B cell (primary cell): ENCODE results near the gene PACSIN1. TPM values are rescaled to one million over a fixed set of nuclear protein-coding genes. Genes with fewer than 3 reads are reported as not detected.

Experiments
- ATAC-seq: fragments of 200-7000 bp; cut with Tn5 transposase; one replicate; pipeline ENCODE4 v1.10.0; 2021; ENCODE audit warnings: low read depth, mild to moderate bottlenecking, moderate number of reproducible peaks, moderate library complexity
- CTCF ChIA-PET: fragments of 350-600 bp; sonication (Branson Sonifier 250); formaldehyde crosslinking; loops from one replicate; lab custom pipeline; 2021; ENCODE audit warnings: antibody characterized with exemption, inconsistent platforms; lab: Charles Lee
- POLR2A ChIA-PET: fragments of 350-600 bp; sonication (Branson Sonifier 250); formaldehyde crosslinking; loops from one replicate; lab custom pipeline; 2021; ENCODE audit warnings: antibody characterized with exemption; lab: Charles Lee
- DNase-seq: peaks from one replicate; pipeline ENCODE4 v3.0.0; 2013
- H2AFZ ChIP-seq: 2 replicates; pipeline ENCODE4 v1.6.1; 2012; ENCODE audit warnings: mild to moderate bottlenecking, low read depth, low read length; ENCODE audit not compliant: insufficient read depth, poor library complexity, severe bottlenecking
- H3K27ac ChIP-seq, 2 donors: 1 replicate in 1 of 2; 2 replicates in 1 of 2; pipeline ENCODE4 v1.5.1; 2012 to 2013; ENCODE audit warnings: low read length in 2 of 2, mild to moderate bottlenecking in 2 of 2, moderate library complexity in 1 of 2
- H3K27me3 ChIP-seq, 4 experiments: fragments of 200-600 bp in 1 of 4; sonication (generic) in 1 of 4; replicated peaks in 1 of 4; 1 replicate in 2 of 4; 2 replicates in 2 of 4; pipeline versions ENCODE4 v1.6.1 to v1.7.0; 2013 to 2016; ENCODE audit warnings: low read length in 3 of 4, mild to moderate bottlenecking in 2 of 4, mixed read lengths in 1 of 4, moderate library complexity in 1 of 4; ENCODE audit not compliant: insufficient read depth in 4 of 4, control insufficient read depth in 3 of 4; ENCODE audit errors: control extremely low read depth in 1 of 4
- H3K36me3 ChIP-seq, 2 experiments: replicated peaks in 1 of 2; 1 replicate in 1 of 2; 2 replicates in 1 of 2; pipeline versions ENCODE4 v1.6.1 to v1.7.1; 2013; ENCODE audit warnings: low read length in 1 of 2; ENCODE audit not compliant: insufficient read depth in 2 of 2, control insufficient read depth in 1 of 2; ENCODE audit errors: control extremely low read depth in 1 of 2, extremely low read depth in 1 of 2
- H3K4me1 ChIP-seq, 2 donors: fragments of 200-600 bp in 1 of 2; sonication (generic) in 1 of 2; 1 replicate in 1 of 2; 2 replicates in 1 of 2; pipeline versions ENCODE4 v1.5.1 to v1.6.1; 2013 to 2017; ENCODE audit warnings: low read length in 2 of 2; ENCODE audit not compliant: control insufficient read depth in 2 of 2, insufficient read depth in 2 of 2
- H3K4me2 ChIP-seq: replicated peaks from 2 replicates; pipeline ENCODE3; 2012; ENCODE audit warnings: mild to moderate bottlenecking, low read depth, low read length; ENCODE audit not compliant: poor library complexity, severe bottlenecking
- H3K4me3 ChIP-seq, 5 experiments: fragments of 200-600 bp in 1 of 5; sonication (generic) in 1 of 5; 1 replicate in 3 of 5; 2 replicates in 2 of 5; pipeline versions ENCODE4 v1.5.1 to v1.7.0; 2011 to 2016; ENCODE audit warnings: low read length in 4 of 5, mild to moderate bottlenecking in 4 of 5, low read depth in 2 of 5, control low read depth in 1 of 5, moderate library complexity in 1 of 5; ENCODE audit not compliant: insufficient read depth in 1 of 5; ENCODE audit errors: control extremely low read depth in 1 of 5, extremely low read depth in 1 of 5
- H3K79me2 ChIP-seq: fragments of 200-600 bp; sonication (generic); one replicate; pipeline ENCODE4 v1.6.0; 2016; ENCODE audit warnings: low read length; ENCODE audit not compliant: control insufficient read depth, insufficient read depth
- H3K9ac ChIP-seq: fragments of 200-600 bp; sonication (generic); 2 replicates; pipeline ENCODE4 v1.6.1; 2017; ENCODE audit warnings: mild to moderate bottlenecking, low read length, moderate library complexity
- H3K9me3 ChIP-seq, 3 donors: one replicate each; pipeline versions ENCODE4 v1.6.1 to v1.7.1; 2013; ENCODE audit warnings: low read length in 2 of 3; ENCODE audit not compliant: control insufficient read depth in 2 of 3, insufficient read depth in 1 of 3; ENCODE audit errors: control extremely low read depth in 1 of 3
- H4K20me1 ChIP-seq: 2 replicates; pipeline ENCODE4 v1.6.0; 2012; ENCODE audit warnings: mild to moderate bottlenecking, low read length; ENCODE audit not compliant: insufficient read depth, control insufficient read depth, poor library complexity, severe bottlenecking
- H3K27ac Mint-ChIP-seq: one replicate; pipeline ENCODE4 v1.8.0; 2021; ENCODE audit warnings: mixed read lengths
- H3K27me3 Mint-ChIP-seq: one replicate; pipeline ENCODE4 v1.8.0; 2021; ENCODE audit warnings: mixed read lengths
- H3K4me1 Mint-ChIP-seq: one replicate; pipeline ENCODE4 v1.8.0; 2021; ENCODE audit warnings: mixed read lengths
- H3K4me3 Mint-ChIP-seq: one replicate; pipeline ENCODE4 v1.8.0; 2021; ENCODE audit warnings: mixed read lengths
- H3K9me3 Mint-ChIP-seq: one replicate; pipeline ENCODE4 v1.8.0; 2022; ENCODE audit warnings: mixed read lengths; ENCODE audit not compliant: insufficient read depth
- CTCF ChIP-seq: fragments of 200-600 bp; IDR thresholded peaks from one replicate; pipeline ENCODE4 v1.8.0; 2022; ENCODE audit warnings: antibody characterized with exemption, mild to moderate bottlenecking
- EZH2 ChIP-seq: IDR thresholded peaks from 2 replicates; pipeline ENCODE4 v1.6.1; 2012; ENCODE audit warnings: borderline replicate concordance, low read depth, mild to moderate bottlenecking, moderate library complexity, low read length; ENCODE audit not compliant: insufficient read depth, poor library complexity, severe bottlenecking
- WGBS: methylation state at CpG from one replicate; pipeline ENCODE4 v1.1.5; 2013; ENCODE audit warnings: missing lambda C conversion rate; ENCODE audit not compliant: insufficient coverage; 5-methylcytosine and 5-hydroxymethylcytosine counted together
- intact Hi-C: fragments of 100-400 bp; cut with micrococcal nuclease; formaldehyde crosslinking; loops from one replicate; pipeline ENCODE4 v1.10.0; 2022
- polyA plus RNA-seq: library from polyadenylated mRNA; depleted of rRNA; stranded (reverse); fragments of >200 nt; gene quantifications from 2 replicates; pipeline ENCODE4 v1.2.3, GENCODE V29; 2012
- total RNA-seq, 2 donors: library from RNA; stranded (reverse); fragments of 120-200 nt in 1 of 2; gene quantifications; 1 replicate in 1 of 2; 2 replicates in 1 of 2; pipeline versions ENCODE4 v1.2.3 to v1.2.4, GENCODE V29; 2013 to 2022

Gene PACSIN1
- total and polyA plus RNA-seq, 2 donors (not counting 1 experiment from before 2014, with no cell fraction given): 0.18 to 0.20 TPM

- H2AFZ ChIP-seq: no peak overlapping the region
- H3K27ac Mint-ChIP-seq: no peak overlapping the region
- no peak for DNase-seq
Observed at GRCh38 chr6:34512738-34513115, 46.9 kb downstream of the PACSIN1 start.

GRCh38 chr6:34513646-34514045 is 47.8 kb downstream of the PACSIN1 start:
- no peaks in the 10 kb centered on the region for H3K79me2 ChIP-seq
- peaks cover 0 to 8% (median 5%) of the 10 kb centered on the region in 3 donors for H3K9me3 ChIP-seq
- H3K27me3 Mint-ChIP-seq: peaks cover 15% of the 10 kb centered on the region
- H3K4me3 Mint-ChIP-seq: no peak overlapping the region
- no peak overlapping the region for H3K27ac Mint-ChIP-seq
- H3K4me2 ChIP-seq: no peak overlapping the region
- H3K36me3 ChIP-seq: no peaks in the 10 kb centered on the region
- H3K4me1 ChIP-seq: no peaks in the 10 kb centered on the region
- 98% methylated on average over 3 of the region's 4 CpGs for WGBS
- H2AFZ ChIP-seq: no peak overlapping the region
- TF ChIP-seq EZH2 (no peak), CTCF (no peak)
- H3K9ac ChIP-seq: no peak overlapping the region
- no peak overlapping the region for H3K27ac ChIP-seq
- DNase-seq: no peak
- no peak for ATAC-seq
- peaks cover 0 to 10% (median 0%) of the 10 kb centered on the region in 4 experiments for H3K27me3 ChIP-seq
- H3K4me3 ChIP-seq: no peak overlapping the region
- H3K9me3 Mint-ChIP-seq: peaks cover 8% of the 10 kb centered on the region
- ChIA-PET CTCF (no interaction called here), POLR2A (no interaction called here)
- intact Hi-C loops: no loop called here
- no peaks in the 10 kb centered on the region for H4K20me1 ChIP-seq
- no peaks in the 10 kb centered on the region for H3K4me1 Mint-ChIP-seq

More at GRCh38 chr6:34512738-34513115, 46.9 kb downstream of the PACSIN1 start:
- Histone ChIP-seq H3K27ac (no peak overlapping the region), H3K4me2 (no peak overlapping the region), H3K79me2 (no peaks in the 10 kb centered on the region), H4K20me1 (no peaks in the 10 kb centered on the region), H3K4me1 (no peaks in the 10 kb centered on the region), H3K9ac (no peak overlapping the region), H3K4me3 (no peak overlapping the region), H3K36me3 (no peaks in the 10 kb centered on the region), H3K9me3 (peaks cover 0 to 8% (median 5%) of the 10 kb centered on the region in 3 donors), H3K27me3 (peaks cover 0 to 10% (median 0%) of the 10 kb centered on the region in 4 experiments)
- intact Hi-C loops: no loop called here
- 84% methylated on average over 5 of the region's 5 CpGs for WGBS
- ChIA-PET CTCF (no interaction called here), POLR2A (no interaction called here)
- ATAC-seq: no peak
- no peak overlapping the region for H3K4me3 Mint-ChIP-seq
- TF ChIP-seq CTCF (no peak), EZH2 (no peak)
- H3K27me3 Mint-ChIP-seq: peaks cover 15% of the 10 kb centered on the region
- H3K4me1 Mint-ChIP-seq: no peaks in the 10 kb centered on the region
- peaks cover 8% of the 10 kb centered on the region for H3K9me3 Mint-ChIP-seq
